H1 (cell line): ENCODE data around the gene TP53I11. TPM values are rescaled to one million over a fixed set of nuclear protein-coding genes. Genes with fewer than 3 reads are reported as not detected.

ENCODE experiments used
- CTCF ChIA-PET: fragments of 300-600 bp; sonication (Branson Sonifier 250); formaldehyde crosslinking; loops from one replicate; lab custom pipeline; 2021; ENCODE audit not compliant: partially characterized antibody; lab: Charles Lee
- POLR2A ChIA-PET: fragments of 300-600 bp; sonication (Branson Sonifier 250); formaldehyde crosslinking; loops from one replicate; lab custom pipeline; 2021; ENCODE audit warnings: inconsistent platforms; ENCODE audit not compliant: partially characterized antibody; lab: Charles Lee
- DNase-seq, 2 experiments: peaks; one replicate each; pipeline versions ENCODE4 v3.0.0 to v3.0.0-alpha.2; 2010 to 2022; ENCODE audit warnings: low spot score in 2 of 2, low read depth in 1 of 2, mixed read lengths in 1 of 2
- FAIRE-seq: peaks from 2 replicates; lab custom pipeline; 2011; peaks lifted over from hg19 to GRCh38; lab: Jason Lieb, UNC
- H2AFZ ChIP-seq: 2 replicates; pipeline ENCODE4 v1.8.1; 2012; ENCODE audit warnings: low read length, inconsistent platforms
- H2AK5ac ChIP-seq: 2 replicates; pipeline ENCODE4 v1.6.1; 2013; ENCODE audit warnings: low read depth, low read length
- H2BK120ac ChIP-seq: replicated peaks from 2 replicates; pipeline ENCODE3; 2013; ENCODE audit warnings: low read depth, low read length, inconsistent platforms
- H2BK12ac ChIP-seq: 2 replicates; pipeline ENCODE4 v1.6.1; 2013; ENCODE audit warnings: low read depth, low read length
- H2BK15ac ChIP-seq: 2 replicates; pipeline ENCODE4 v1.6.1; 2013; ENCODE audit warnings: low read length
- H2BK20ac ChIP-seq: 2 replicates; pipeline ENCODE4 v1.6.1; 2013; ENCODE audit warnings: low read length
- H2BK5ac ChIP-seq: 2 replicates; pipeline ENCODE4 v1.6.1; 2013; ENCODE audit warnings: low read depth, low read length
- H3K14ac ChIP-seq: 2 replicates; pipeline ENCODE4 v1.6.1; 2013; ENCODE audit warnings: inconsistent platforms; ENCODE audit not compliant: insufficient read length
- H3K18ac ChIP-seq: 2 replicates; pipeline ENCODE4 v1.6.1; 2013; ENCODE audit warnings: low read length; ENCODE audit errors: extremely low read depth
- H3K23ac ChIP-seq: 2 replicates; pipeline ENCODE4 v1.6.1; 2013; ENCODE audit warnings: inconsistent platforms; ENCODE audit not compliant: insufficient read length
- H3K23me2 ChIP-seq: 2 replicates; pipeline ENCODE4 v1.6.1; 2013; ENCODE audit warnings: low read depth, low read length
- H3K27ac ChIP-seq: 2 replicates; pipeline ENCODE4 v1.6.1; 2011; ENCODE audit warnings: low read depth, low read length, inconsistent platforms
- H3K27me3 ChIP-seq, 4 experiments: replicated peaks in 1 of 4; 1 replicate in 1 of 4; 2 replicates in 3 of 4; pipeline versions ENCODE4 v1.6.1 to v1.8.1; 2011 to 2013; ENCODE audit warnings: low read length in 3 of 4, mild to moderate bottlenecking in 3 of 4, inconsistent platforms in 2 of 4, mixed read lengths in 2 of 4, moderate library complexity in 1 of 4; ENCODE audit not compliant: control insufficient read depth in 3 of 4, insufficient read depth in 3 of 4; ENCODE audit errors: extremely low read depth in 1 of 4
- H3K36me3 ChIP-seq, 4 experiments: 2 replicates each; pipeline versions ENCODE4 v1.6.1 to v1.8.1; 2011 to 2013; ENCODE audit warnings: mild to moderate bottlenecking in 4 of 4, low read length in 3 of 4, moderate library complexity in 2 of 4, control low read depth in 1 of 4, inconsistent platforms in 1 of 4; ENCODE audit not compliant: insufficient read depth in 4 of 4, control insufficient read depth in 2 of 4
- H3K4ac ChIP-seq: replicated peaks from 2 replicates; pipeline ENCODE3; 2013; ENCODE audit warnings: low read length, low read depth, mixed read lengths, inconsistent platforms; ENCODE audit not compliant: insufficient read length
- H3K4me1 ChIP-seq, 4 experiments: replicated peaks in 1 of 4; 1 replicate in 1 of 4; 2 replicates in 3 of 4; pipeline versions ENCODE4 v1.6.1 to v1.8.1; 2011 to 2013; ENCODE audit warnings: low read length in 3 of 4, inconsistent platforms in 2 of 4, mixed read lengths in 1 of 4; ENCODE audit not compliant: insufficient read depth in 4 of 4, control insufficient read depth in 3 of 4
- H3K4me2 ChIP-seq, 2 experiments: 2 replicates each; pipeline versions ENCODE4 v1.6.1 to v1.8.1; 2011 to 2013; ENCODE audit warnings: low read depth in 2 of 2, low read length in 2 of 2, control low read depth in 1 of 2, inconsistent platforms in 1 of 2, mild to moderate bottlenecking in 1 of 2; ENCODE audit not compliant: insufficient read depth in 1 of 2
- H3K4me3 ChIP-seq, 4 experiments: fragments of 200-600, 300-600 bp in 1 of 4; sonication (generic), shearing (Covaris generic), sonication (Bioruptor Twin) in 1 of 4; 2 replicates each; pipeline versions ENCODE4 v1.5.1 to v1.8.1; 2011 to 2016; ENCODE audit warnings: low read length in 4 of 4, low read depth in 3 of 4, control low read depth in 2 of 4, inconsistent platforms in 2 of 4, mild to moderate bottlenecking in 2 of 4, mixed read lengths in 1 of 4, moderate library complexity in 1 of 4; ENCODE audit not compliant: insufficient read depth in 2 of 4; ENCODE audit errors: extremely low read depth in 1 of 4
- H3K56ac ChIP-seq: replicated peaks from 2 replicates; pipeline ENCODE3; 2013; ENCODE audit warnings: low read depth, mild to moderate bottlenecking, mixed read lengths, low read length, inconsistent platforms; ENCODE audit not compliant: insufficient read length
- H3K79me1 ChIP-seq: 2 replicates; pipeline ENCODE4 v1.6.1; 2013; ENCODE audit warnings: low read depth, low read length, control low read depth
- H3K79me2 ChIP-seq, 2 experiments: 2 replicates each; pipeline versions ENCODE4 v1.6.1 to v1.8.1; 2012 to 2013; ENCODE audit warnings: low read length in 2 of 2, mild to moderate bottlenecking in 2 of 2, inconsistent platforms in 1 of 2; ENCODE audit not compliant: insufficient read depth in 2 of 2, control insufficient read depth in 1 of 2
- H3K9ac ChIP-seq, 4 experiments: replicated peaks in 1 of 4; 1 replicate in 1 of 4; 2 replicates in 3 of 4; pipeline versions ENCODE4 v1.6.1 to v1.8.1; 2011 to 2013; ENCODE audit warnings: low read depth in 3 of 4, low read length in 3 of 4, control low read depth in 2 of 4, mild to moderate bottlenecking in 2 of 4, moderate library complexity in 2 of 4, inconsistent platforms in 1 of 4; ENCODE audit errors: extremely low read depth in 1 of 4
- H3K9me3 ChIP-seq, 2 experiments: 2 replicates each; pipeline versions ENCODE4 v1.6.1 to v1.8.1; 2012 to 2013; ENCODE audit warnings: mild to moderate bottlenecking in 2 of 2, moderate library complexity in 2 of 2, control low read depth in 1 of 2, inconsistent platforms in 1 of 2, low read depth in 1 of 2, low read length in 1 of 2, mixed read lengths in 1 of 2; ENCODE audit not compliant: insufficient read depth in 2 of 2
- H4K20me1 ChIP-seq, 2 experiments: replicated peaks in 1 of 2; 2 replicates each; pipeline versions ENCODE3 to v1.8.1; 2011 to 2013; ENCODE audit warnings: inconsistent platforms in 2 of 2, low read length in 2 of 2, mild to moderate bottlenecking in 1 of 2; ENCODE audit not compliant: insufficient read depth in 2 of 2, control insufficient read depth in 1 of 2
- H4K5ac ChIP-seq: 2 replicates; pipeline ENCODE4 v1.6.1; 2013; ENCODE audit warnings: low read length, low read depth, mixed read lengths, inconsistent platforms; ENCODE audit not compliant: insufficient read length
- H4K8ac ChIP-seq: 2 replicates; pipeline ENCODE4 v1.8.0; 2013; ENCODE audit warnings: mild to moderate bottlenecking, moderate library complexity, low read length, inconsistent platforms; ENCODE audit not compliant: insufficient read depth; ENCODE audit errors: extremely low read depth
- H4K91ac ChIP-seq: replicated peaks from 2 replicates; pipeline ENCODE3; 2013; ENCODE audit warnings: low read length, mixed read lengths, inconsistent platforms; ENCODE audit not compliant: insufficient read length
- BCL11A ChIP-seq, 2 experiments: IDR thresholded peaks; one replicate each; pipeline ENCODE4 v1.6.1; 2011; ENCODE audit warnings: low read depth in 2 of 2, low read length in 2 of 2, mild to moderate bottlenecking in 2 of 2
- CBX5 ChIP-seq: fragments of 300-800, 300-1000 bp; sonication (generic); IDR thresholded peaks from 2 replicates; pipeline ENCODE4 v1.7.1; 2016; ENCODE audit warnings: antibody characterized with exemption, low read length, low read depth
- CTCF ChIP-seq, 3 experiments: IDR thresholded peaks; 1 replicate in 2 of 3; 2 replicates in 1 of 3; pipeline versions ENCODE4 v1.5.1 to v1.6.1; 2011; ENCODE audit warnings: low read length in 3 of 3, mild to moderate bottlenecking in 3 of 3, inconsistent platforms in 2 of 3, low read depth in 1 of 3, moderate library complexity in 1 of 3; ENCODE audit not compliant: insufficient read depth in 1 of 3; ENCODE audit errors: control extremely low read depth in 1 of 3
- EGR1 ChIP-seq: IDR thresholded peaks from 2 replicates; pipeline ENCODE4 v1.6.1; 2011; ENCODE audit warnings: low read depth, low read length, borderline replicate concordance
- HDAC2 ChIP-seq, 2 experiments: fragments of 300-600 bp in 1 of 2; sonication (generic) in 1 of 2; IDR thresholded peaks; 2 replicates each; pipeline ENCODE4 v1.6.1; 2011 to 2012; ENCODE audit warnings: low read depth in 2 of 2, low read length in 2 of 2, mild to moderate bottlenecking in 2 of 2, moderate library complexity in 2 of 2, borderline replicate concordance in 1 of 2, inconsistent platforms in 1 of 2
- HDAC6 ChIP-seq: IDR thresholded peaks from one replicate; pipeline ENCODE4 v1.7.1; 2012; ENCODE audit warnings: low read depth, mild to moderate bottlenecking, inconsistent platforms, low read length, moderate library complexity
- NANOG ChIP-seq: IDR thresholded peaks from 2 replicates; pipeline ENCODE4 v1.6.1; 2011; ENCODE audit warnings: low read length, low read depth, mild to moderate bottlenecking, inconsistent platforms; ENCODE audit not compliant: insufficient read depth, poor library complexity, severe bottlenecking
- POLR2A ChIP-seq, 2 experiments: IDR thresholded peaks; 1 replicate in 1 of 2; 2 replicates in 1 of 2; pipeline ENCODE4 v1.6.1; 2011; ENCODE audit warnings: low read depth in 2 of 2, low read length in 2 of 2, mild to moderate bottlenecking in 2 of 2; ENCODE audit errors: control extremely low read depth in 1 of 2
- RBBP5 ChIP-seq: IDR thresholded peaks from 2 replicates; pipeline ENCODE4 v1.7.1; 2012; ENCODE audit warnings: low read depth, mild to moderate bottlenecking, inconsistent platforms, low read length, moderate library complexity, borderline replicate concordance
- SIX5 ChIP-seq: IDR thresholded peaks from 2 replicates; pipeline ENCODE4 v1.6.1; 2011; ENCODE audit warnings: mild to moderate bottlenecking, low read depth, low read length
- TAF7 ChIP-seq: optimal IDR thresholded peaks from 2 replicates; pipeline ENCODE3; 2011; ENCODE audit warnings: low read depth, mild to moderate bottlenecking, inconsistent platforms, low read length, moderate library complexity, borderline replicate concordance
- WGBS, 2 experiments: shearing (Covaris generic) in 1 of 2; methylation state at CpG; one replicate each; pipeline versions ENCODE4 v1.1.6 to v1.1.7; 2013 to 2015; ENCODE audit warnings: low lambda C conversion rate in 2 of 2, mixed read lengths in 2 of 2, inconsistent platforms in 1 of 2, low coverage in 1 of 2, missing lambda C conversion rate in 1 of 2; ENCODE audit not compliant: insufficient replicate concordance in 2 of 2, insufficient coverage in 1 of 2, insufficient read length in 1 of 2; ENCODE audit errors: extremely low coverage in 1 of 2, missing lambda C conversion rate in 1 of 2; 5-methylcytosine and 5-hydroxymethylcytosine counted together
- polyA plus RNA-seq, 7 experiments: library from polyadenylated mRNA; depleted of rRNA in 3 of 7; stranded (reverse) in 5 of 7; unstranded in 2 of 7; fragments of >200 nt in 5 of 7; fragments of 200-250 nt in 2 of 7; gene quantifications; 1 replicate in 5 of 7; 2 replicates in 1 of 7; 4 replicates in 1 of 7; pipeline versions ENCODE4 v1.2.1 to v1.2.3, GENCODE V29; 2011 to 2013; ENCODE audit warnings: missing spikeins in 2 of 7, mixed read lengths in 2 of 7
- total RNA-seq: library from RNA; stranded (reverse); fragmentation: NEBNext Ultra II Directional; extraction: Animal tissue kit (Norgen Biotek cat#: 25700); gene quantifications from 2 replicates; pipeline ENCODE4 v1.2.1, GENCODE V29; 2021

Gene TP53I11
- total and polyA plus RNA-seq, 2 of the 8 experiments (the other 6 are each of a cell fraction or from before 2014, with no cell fraction given) = 34.0 to 46.3 TPM

DNA sequence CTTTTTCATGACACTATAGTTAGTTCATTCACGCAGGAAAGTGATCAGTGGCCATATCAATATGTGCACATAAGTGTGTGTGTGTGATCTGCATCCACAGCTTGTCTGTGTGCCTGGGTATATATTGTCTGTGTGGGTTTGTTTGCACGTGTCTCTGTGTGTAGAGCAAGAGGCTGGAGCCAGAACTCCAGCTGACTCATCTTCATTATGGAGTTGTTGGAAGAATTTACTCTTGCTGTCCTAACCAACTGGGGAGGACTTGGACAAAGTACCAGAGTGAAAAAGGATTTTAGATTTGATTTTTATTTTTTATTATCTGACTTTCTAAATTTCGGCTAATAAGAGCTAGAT, 63.9 kb downstream of the TP53I11 start:
- Histone ChIP-seq H3K18ac (no peak overlapping the region), H2BK5ac (no peak overlapping the region), H2BK15ac (no peak overlapping the region), H3K79me1 (no peaks in the 10 kb centered on the region), H3K4me1 (peaks cover 14 to 31% (median 21%) of the 10 kb centered on the region in 4 experiments), H4K8ac (no peak overlapping the region), H2BK12ac (no peak overlapping the region), H3K36me3 (no peaks in the 10 kb centered on the region; a peak in 1 of 8 replicates), H3K14ac (no peak overlapping the region), H3K27ac (no peak overlapping the region), H3K4me3 (no peak overlapping the region), H3K9ac (no peak overlapping the region), H3K4me2 (no peak overlapping the region), H4K20me1 (no peaks in the 10 kb centered on the region), H3K4ac (no peak overlapping the region), H2AK5ac (peak overlapping the region; percentile 33), H3K79me2 (no peaks in the 10 kb centered on the region), H4K5ac (no peak overlapping the region), H3K56ac (no peak overlapping the region), H3K9me3 (no peaks in the 10 kb centered on the region), H4K91ac (peak overlapping the region; percentile 19), H3K27me3 (peaks cover 0 to under 1% (median under 1%) of the 10 kb centered on the region in 4 experiments; a peak in 3 of 7 replicates), H2BK20ac (no peak overlapping the region; the same call in 1 of the 2 replicates), H2BK120ac (no peak overlapping the region), H3K23ac (no peak overlapping the region), H3K23me2 (no peaks in the 10 kb centered on the region; the same call in 1 of the 2 replicates), H2AFZ (no peak overlapping the region)
- POLR2A ChIA-PET = interaction anchor here (1.2 to 1.3 kb wide), 2 partner anchors 62 to 120 kb away, joined by 3 read pairs; no protein-coding TSS in a partner anchor
- no peak for DNase-seq
- FAIRE-seq = no peak
- CTCF ChIA-PET = interaction anchor here (0.9 to 4.1 kb wide), 12 partner anchors 11 to 329 kb away, joined by 3 to 26 read pairs (median 6); no protein-coding TSS in a partner anchor
- 79% methylated on average over 3 of the region's 3 CpGs; no CpG with 5 or more reads in 1 of the 2 experiments for WGBS, 2 experiments
- no peak for TF ChIP-seq TAF7
- no peak for TF ChIP-seq EGR1
- no peak for TF ChIP-seq CBX5
- no peak for TF ChIP-seq BCL11A (IDR thresholded peaks at IDR 0.05; ENCODE audit: low read depth in 2 of 2, low read length in 2 of 2)
- no peak for TF ChIP-seq SIX5
- TF ChIP-seq POLR2A (IDR thresholded peaks at IDR 0.05; ENCODE audit: control extremely low read depth in 1 of 2, low read depth in 2 of 2, low read length in 2 of 2) = no peak
- TF ChIP-seq RBBP5 = no peak
- no peak for TF ChIP-seq CTCF (IDR thresholded peaks at IDR 0.05; ENCODE audit: control extremely low read depth in 1 of 3, insufficient read depth in 1 of 3, low read depth in 1 of 3, low read length in 3 of 3)
- TF ChIP-seq HDAC6 = no peak
- no peak for TF ChIP-seq NANOG
- TF ChIP-seq HDAC2 (IDR thresholded peaks at IDR 0.05; ENCODE audit: borderline replicate concordance in 1 of 2, low read depth in 2 of 2, low read length in 2 of 2) = no peak
